Astrocyte (in vitro differentiated cells and primary cell): ENCODE results near the gene PAXIP1.

Source experiments
- EZH2 ChIP-seq: IDR thresholded peaks from 2 replicates; pipeline ENCODE4 v1.6.1; 2012; ENCODE audit warnings: mild to moderate bottlenecking, low read length, inconsistent platforms; ENCODE audit not compliant: insufficient read depth
- TF ChIP-seq, protein P1 (sequence below): IDR thresholded peaks from 2 replicates; pipeline ENCODE4 v1.5.1; 2011; ENCODE audit warnings: low read depth, mild to moderate bottlenecking, inconsistent platforms, low read length, moderate library complexity; ENCODE audit not compliant: insufficient read depth

DNA sequence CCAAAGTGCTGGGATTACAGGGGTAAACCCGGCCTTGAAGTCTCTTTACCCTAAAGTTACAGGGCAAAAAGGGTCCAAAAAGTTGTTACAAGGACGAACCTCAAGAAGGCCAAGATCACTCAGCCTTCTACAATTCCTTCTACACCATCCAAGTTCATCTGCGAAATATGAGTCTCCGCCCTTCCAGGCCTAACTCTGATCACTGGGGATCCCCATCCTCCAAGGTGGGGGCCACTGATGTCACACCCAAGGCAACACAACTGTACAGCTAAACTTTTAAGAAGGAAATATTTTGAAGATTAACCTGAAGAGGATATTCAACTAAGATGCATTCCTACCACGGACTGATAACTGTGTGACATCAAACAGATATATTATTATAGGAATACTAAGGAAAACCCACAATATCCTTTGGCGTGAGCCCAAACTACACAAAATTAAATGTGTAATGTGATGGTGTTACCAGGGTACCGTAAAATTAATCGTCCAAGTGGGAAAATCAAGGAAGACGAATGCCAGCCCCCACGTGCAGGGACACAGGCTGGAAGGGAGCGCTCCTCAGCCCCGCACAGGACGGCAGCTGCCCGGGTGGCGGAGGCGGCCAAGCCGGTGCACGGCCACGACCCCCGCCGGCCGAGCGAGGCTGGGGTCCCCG is 1.0 kb downstream of the PAXIP1 start:
- TF ChIP-seq, protein P1, sequence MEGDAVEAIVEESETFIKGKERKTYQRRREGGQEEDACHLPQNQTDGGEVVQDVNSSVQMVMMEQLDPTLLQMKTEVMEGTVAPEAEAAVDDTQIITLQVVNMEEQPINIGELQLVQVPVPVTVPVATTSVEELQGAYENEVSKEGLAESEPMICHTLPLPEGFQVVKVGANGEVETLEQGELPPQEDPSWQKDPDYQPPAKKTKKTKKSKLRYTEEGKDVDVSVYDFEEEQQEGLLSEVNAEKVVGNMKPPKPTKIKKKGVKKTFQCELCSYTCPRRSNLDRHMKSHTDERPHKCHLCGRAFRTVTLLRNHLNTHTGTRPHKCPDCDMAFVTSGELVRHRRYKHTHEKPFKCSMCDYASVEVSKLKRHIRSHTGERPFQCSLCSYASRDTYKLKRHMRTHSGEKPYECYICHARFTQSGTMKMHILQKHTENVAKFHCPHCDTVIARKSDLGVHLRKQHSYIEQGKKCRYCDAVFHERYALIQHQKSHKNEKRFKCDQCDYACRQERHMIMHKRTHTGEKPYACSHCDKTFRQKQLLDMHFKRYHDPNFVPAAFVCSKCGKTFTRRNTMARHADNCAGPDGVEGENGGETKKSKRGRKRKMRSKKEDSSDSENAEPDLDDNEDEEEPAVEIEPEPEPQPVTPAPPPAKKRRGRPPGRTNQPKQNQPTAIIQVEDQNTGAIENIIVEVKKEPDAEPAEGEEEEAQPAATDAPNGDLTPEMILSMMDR, result no peak
- TF ChIP-seq EZH2, result no peak
